HepG2 (cell line): Measurements from ENCODE around the gene OPA3. TPM values are rescaled to one million over a fixed set of nuclear protein-coding genes. Genes with fewer than 3 reads are reported as not detected.

ENCODE experiments used
- NFAT5 ChIP-seq: sonication (generic); formaldehyde crosslinking; IDR thresholded peaks from 2 replicates; pipeline ENCODE4 v1.4.0; 2020; ENCODE audit warnings: missing genetic modification reagents
- RARA ChIP-seq: IDR thresholded peaks from 2 replicates; pipeline ENCODE4 v1.6.1; 2016; ENCODE audit warnings: missing genetic modification reagents, missing compliant biosample characterization
- SALL1 ChIP-seq: sonication (generic); formaldehyde crosslinking; IDR thresholded peaks from 2 replicates; pipeline ENCODE4 v1.8.0; 2022; ENCODE audit warnings: mild to moderate bottlenecking, missing genetic modification reagents
- ZBTB3 ChIP-seq: sonication (generic); formaldehyde crosslinking; IDR thresholded peaks from 2 replicates; pipeline ENCODE4 v1.4.0; 2020; ENCODE audit warnings: low read depth, mild to moderate bottlenecking, moderate library complexity, missing genetic modification reagents, borderline replicate concordance
- ZNF280D ChIP-seq: sonication (generic); formaldehyde crosslinking; IDR thresholded peaks from 2 replicates; pipeline ENCODE4 v1.5.1; 2020; ENCODE audit warnings: mild to moderate bottlenecking, missing genetic modification reagents
- ZNF850 ChIP-seq: sonication (generic); formaldehyde crosslinking; conservative IDR thresholded peaks from 2 replicates; pipeline ENCODE4 v1.9.0; 2021; ENCODE audit warnings: mild to moderate bottlenecking, missing genetic modification reagents
- polyA plus RNA-seq, 8 experiments: library from polyadenylated mRNA; depleted of rRNA in 3 of 8; stranded (reverse) in 7 of 8; unstranded in 1 of 8; fragments of >200 nt; fragmentation: Illumina TruSeq in 4 of 8; extraction: Trizol in 4 of 8; gene quantifications; 2 replicates each; pipeline versions ENCODE4 v1.2.1 to v1.2.3, GENCODE V29; 2011 to 2016; ENCODE audit warnings: low read depth in 4 of 8, missing spikeins in 1 of 8, mixed read lengths in 1 of 8; ENCODE audit not compliant: insufficient read depth in 1 of 8
- total RNA-seq, 5 experiments: library from RNA; depleted of rRNA; stranded (reverse); fragments of >200 nt; fragmentation: Illumina TruSeq; extraction: Trizol; gene quantifications; 2 replicates each; pipeline ENCODE4 v1.2.3, GENCODE V29; 2016; ENCODE audit warnings: low read depth in 1 of 5
- TF ChIP-seq, protein P1 (sequence below): sonication (generic); formaldehyde crosslinking; IDR thresholded peaks from 2 replicates; pipeline ENCODE4 v1.4.0; 2020; ENCODE audit warnings: missing genetic modification reagents, borderline replicate concordance
- TF ChIP-seq, protein P2 (sequence below): sonication (generic); formaldehyde crosslinking; IDR thresholded peaks from 2 replicates; pipeline ENCODE4 v1.5.0; 2020; ENCODE audit warnings: missing genetic modification reagents

OPA3 gene
- total and polyA plus RNA-seq, 2 of the 13 experiments (the other 11 are each of a cell fraction or from before 2014, with no cell fraction given) = 8.3 to 17.7 TPM

DNA sequence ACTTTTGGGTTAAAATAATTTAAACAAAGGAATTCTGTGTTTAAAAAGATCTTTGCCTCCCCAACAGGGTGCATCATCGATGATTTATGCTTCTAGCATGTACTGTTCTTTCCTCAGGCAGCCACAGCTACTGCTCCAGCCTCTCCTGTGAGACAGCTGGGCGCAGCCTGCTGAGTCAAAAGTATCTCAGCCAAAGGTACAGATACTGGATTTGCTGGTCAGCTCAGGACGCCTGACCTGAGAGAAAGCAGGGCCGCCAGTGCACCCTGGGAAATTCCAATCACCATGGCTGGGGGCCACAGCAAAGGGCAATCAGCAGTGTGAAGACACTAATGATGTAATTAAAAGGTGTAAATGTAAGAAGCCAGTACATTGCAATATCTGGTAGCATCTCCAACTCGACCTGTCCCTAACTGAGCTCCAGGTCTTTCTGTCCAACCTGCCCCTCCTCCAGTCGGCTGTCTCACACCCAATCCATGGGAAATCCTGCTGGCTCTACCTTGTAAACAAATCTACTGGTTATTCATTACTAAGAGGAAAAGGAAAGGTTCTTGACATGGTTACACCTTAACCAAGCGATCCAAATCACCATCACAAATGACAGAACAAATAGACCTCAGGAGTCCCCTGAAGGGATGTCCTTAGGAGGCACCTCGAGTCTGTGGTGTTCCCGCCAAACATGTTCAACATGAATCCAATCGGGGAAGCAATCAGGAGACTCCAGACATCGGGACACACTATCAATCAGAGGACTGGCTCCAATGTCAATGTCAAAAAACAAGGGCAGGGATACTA lies 7.3 kb downstream of the OPA3 start (continued):
- TF ChIP-seq ZNF850 (CRISPR knock-in tag) (no peak), NFAT5 (CRISPR knock-in tag) (no peak), ZNF280D (CRISPR knock-in tag) (peak; percentile 39; the same call in 1 of the 2 replicates), SALL1 (CRISPR knock-in tag) (no peak), ZBTB3 (no peak), RARA (peak; percentile 37)
- TF ChIP-seq, protein P1, sequence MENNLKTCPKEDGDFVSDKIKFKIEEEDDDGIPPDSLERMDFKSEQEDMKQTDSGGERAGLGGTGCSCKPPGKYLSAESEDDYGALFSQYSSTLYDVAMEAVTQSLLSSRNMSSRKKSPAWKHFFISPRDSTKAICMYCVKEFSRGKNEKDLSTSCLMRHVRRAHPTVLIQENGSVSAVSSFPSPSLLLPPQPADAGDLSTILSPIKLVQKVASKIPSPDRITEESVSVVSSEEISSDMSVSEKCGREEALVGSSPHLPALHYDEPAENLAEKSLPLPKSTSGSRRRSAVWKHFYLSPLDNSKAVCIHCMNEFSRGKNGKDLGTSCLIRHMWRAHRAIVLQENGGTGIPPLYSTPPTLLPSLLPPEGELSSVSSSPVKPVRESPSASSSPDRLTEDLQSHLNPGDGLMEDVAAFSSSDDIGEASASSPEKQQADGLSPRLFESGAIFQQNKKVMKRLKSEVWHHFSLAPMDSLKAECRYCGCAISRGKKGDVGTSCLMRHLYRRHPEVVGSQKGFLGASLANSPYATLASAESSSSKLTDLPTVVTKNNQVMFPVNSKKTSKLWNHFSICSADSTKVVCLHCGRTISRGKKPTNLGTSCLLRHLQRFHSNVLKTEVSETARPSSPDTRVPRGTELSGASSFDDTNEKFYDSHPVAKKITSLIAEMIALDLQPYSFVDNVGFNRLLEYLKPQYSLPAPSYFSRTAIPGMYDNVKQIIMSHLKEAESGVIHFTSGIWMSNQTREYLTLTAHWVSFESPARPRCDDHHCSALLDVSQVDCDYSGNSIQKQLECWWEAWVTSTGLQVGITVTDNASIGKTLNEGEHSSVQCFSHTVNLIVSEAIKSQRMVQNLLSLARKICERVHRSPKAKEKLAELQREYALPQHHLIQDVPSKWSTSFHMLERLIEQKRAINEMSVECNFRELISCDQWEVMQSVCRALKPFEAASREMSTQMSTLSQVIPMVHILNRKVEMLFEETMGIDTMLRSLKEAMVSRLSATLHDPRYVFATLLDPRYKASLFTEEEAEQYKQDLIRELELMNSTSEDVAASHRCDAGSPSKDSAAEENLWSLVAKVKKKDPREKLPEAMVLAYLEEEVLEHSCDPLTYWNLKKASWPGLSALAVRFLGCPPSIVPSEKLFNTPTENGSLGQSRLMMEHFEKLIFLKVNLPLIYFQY (CRISPR knock-in tag) = 0 out of 2 replicates have a peak, but pooled peaks have one; percentile 21
- TF ChIP-seq, protein P2, sequence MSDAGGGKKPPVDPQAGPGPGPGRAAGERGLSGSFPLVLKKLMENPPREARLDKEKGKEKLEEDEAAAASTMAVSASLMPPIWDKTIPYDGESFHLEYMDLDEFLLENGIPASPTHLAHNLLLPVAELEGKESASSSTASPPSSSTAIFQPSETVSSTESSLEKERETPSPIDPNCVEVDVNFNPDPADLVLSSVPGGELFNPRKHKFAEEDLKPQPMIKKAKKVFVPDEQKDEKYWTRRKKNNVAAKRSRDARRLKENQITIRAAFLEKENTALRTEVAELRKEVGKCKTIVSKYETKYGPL = no peak
